GM12878 (cell line): Measurements from ENCODE around the gene DAPK3. TPM values are rescaled to one million over a fixed set of nuclear protein-coding genes. Genes with fewer than 3 reads are reported as not detected.
"Not testable (repeated sequence)": the region's sequence is repeated elsewhere in the genome, so short reads cannot be mapped to it uniquely, and the experiment has no call there.

ENCODE experiments used
- ATAC-seq: fragments of 200-7000 bp; cut with Tn5 transposase; 3 replicates; pipeline ENCODE4 v1.9.1; 2020; ENCODE audit warnings: mild to moderate bottlenecking, moderate library complexity
- BruUV-seq: library from RNA; stranded (reverse); fragments of 400-500 nt; replicated peaks from 2 replicates; lab custom pipeline; 2021; lab: Mats Ljungman, UMichigan
- CTCF ChIA-PET: fragments of 300-600 bp; sonication (Branson Sonifier 250); formaldehyde crosslinking; extraction: SDS; loops from one replicate; lab custom pipeline; 2021; ENCODE audit warnings: inconsistent platforms; lab: Yijun Ruan, JAX
- POLR2A ChIA-PET: fragments of 350-600 bp; formaldehyde crosslinking; extraction: SDS; loops from one replicate; lab custom pipeline; 2021; ENCODE audit warnings: inconsistent platforms; lab: Charles Lee
- RAD21 ChIA-PET: fragments of 300-600 bp; sonication (Branson Sonifier 250); formaldehyde crosslinking; loops from one replicate; lab custom pipeline; 2023; ENCODE audit warnings: antibody characterized with exemption; ENCODE audit not compliant: unreplicated experiment; lab: Charles Lee
- SMC1A ChIA-PET: fragments of 300-600 bp; sonication (Branson Sonifier 250); formaldehyde crosslinking; loops from one replicate; lab custom pipeline; 2023; ENCODE audit not compliant: unreplicated experiment, uncharacterized antibody; lab: Charles Lee
- DNase-seq: peaks from one replicate; pipeline ENCODE4 v3.0.0-alpha.2; 2011; ENCODE audit warnings: low read depth, low spot score
- FAIRE-seq: peaks from 3 replicates; lab custom pipeline; 2011; peaks lifted over from hg19 to GRCh38; lab: Jason Lieb, UNC
- H2AFZ ChIP-seq: 2 replicates; pipeline ENCODE4 v1.6.0; 2011; ENCODE audit warnings: low read depth, low read length, control low read depth; ENCODE audit not compliant: control insufficient read depth
- H3K27ac ChIP-seq: 2 replicates; pipeline ENCODE4 v1.5.1; 2011; ENCODE audit warnings: control low read depth; ENCODE audit not compliant: control insufficient read depth, insufficient read depth
- H3K27me3 ChIP-seq, 2 experiments: replicated peaks in 1 of 2; 2 replicates each; pipeline versions ENCODE4 v1.6.0 to v1.6.1; 2011; ENCODE audit warnings: low read length in 1 of 2; ENCODE audit not compliant: control insufficient read depth in 2 of 2, insufficient read depth in 2 of 2
- H3K36me3 ChIP-seq, 2 experiments: 2 replicates each; pipeline ENCODE4 v1.5.1; 2011; ENCODE audit warnings: low read length in 1 of 2; ENCODE audit not compliant: control insufficient read depth in 2 of 2, insufficient read depth in 2 of 2
- H3K4me1 ChIP-seq: 2 replicates; pipeline ENCODE4 v1.6.1; 2011; ENCODE audit warnings: mild to moderate bottlenecking, low read length, moderate library complexity, mixed read lengths; ENCODE audit not compliant: control insufficient read depth, insufficient read depth
- H3K4me2 ChIP-seq: 2 replicates; pipeline ENCODE4 v1.6.0; 2011; ENCODE audit warnings: control low read depth; ENCODE audit not compliant: control insufficient read depth, insufficient read depth
- H3K4me3 ChIP-seq: fragments of 200-600 bp; sonication (generic); 2 replicates; pipeline ENCODE4 v1.5.1; 2016
- H3K79me2 ChIP-seq: 2 replicates; pipeline ENCODE4 v1.6.0; 2011; ENCODE audit warnings: low read length; ENCODE audit not compliant: control insufficient read depth, insufficient read depth
- H3K9ac ChIP-seq: 2 replicates; pipeline ENCODE4 v1.8.0; 2011; ENCODE audit warnings: low read length, control low read depth, mixed read lengths; ENCODE audit not compliant: control insufficient read depth, insufficient read depth
- H3K9me3 ChIP-seq: replicated peaks from 3 replicates; pipeline ENCODE4 v1.5.1; 2011; ENCODE audit warnings: mild to moderate bottlenecking, low read length; ENCODE audit not compliant: control insufficient read depth, insufficient read depth
- H4K20me1 ChIP-seq: 2 replicates; pipeline ENCODE4 v1.6.0; 2011; ENCODE audit not compliant: control insufficient read depth, insufficient read depth
- CTCF ChIP-seq, 3 experiments: IDR thresholded peaks in 2 of 3; conservative IDR thresholded peaks in 1 of 3; 2 replicates each; pipeline ENCODE4 v1.5.1; 2011; ENCODE audit warnings: low read depth in 3 of 3, low read length in 3 of 3, mild to moderate bottlenecking in 3 of 3, control low read depth in 2 of 3, moderate library complexity in 2 of 3, inconsistent platforms in 1 of 3, mixed read lengths in 1 of 3; ENCODE audit not compliant: control insufficient read depth in 2 of 3, insufficient read depth in 1 of 3; ENCODE audit errors: extremely low read depth in 1 of 3
- IKZF1 ChIP-seq: fragments of 450-650 bp; conservative IDR thresholded peaks from 2 replicates; pipeline ENCODE4 v1.6.1; 2017; ENCODE audit warnings: antibody characterized with exemption, mild to moderate bottlenecking
- KDM1A ChIP-seq: fragments of 200-600 bp; sonication (generic); IDR thresholded peaks from 2 replicates; pipeline ENCODE4 v1.6.1; 2016; ENCODE audit warnings: borderline replicate concordance
- TCF12 ChIP-seq: IDR thresholded peaks from 2 replicates; pipeline ENCODE4 v1.6.1; 2011; ENCODE audit warnings: low read depth, mild to moderate bottlenecking, low read length
- TCF7 ChIP-seq: IDR thresholded peaks from 2 replicates; pipeline ENCODE4 v1.6.1; 2014; ENCODE audit warnings: antibody characterized with exemption, borderline replicate concordance
- ZSCAN29 ChIP-seq: fragments of 450-650 bp; IDR thresholded peaks from 2 replicates; pipeline ENCODE4 v1.6.1; 2017; ENCODE audit warnings: mild to moderate bottlenecking, moderate library complexity
- WGBS: methylation state at CpG from one replicate; pipeline ENCODE4 v1.1.6; 2016; ENCODE audit warnings: low lambda C conversion rate; ENCODE audit not compliant: insufficient replicate concordance, insufficient coverage; ENCODE audit errors: missing lambda C conversion rate; 5-methylcytosine and 5-hydroxymethylcytosine counted together
- in situ Hi-C: fragments of 300-500 bp; cut with MboI; formaldehyde crosslinking; loops from 9 replicates; pipeline ENCODE4 v1.14.3; 2018; ENCODE audit warnings: mixed read lengths
- intact Hi-C: fragments of 100-400 bp; cut with micrococcal nuclease; formaldehyde crosslinking; loops from one replicate; pipeline ENCODE4 v1.14.2; 2022; ENCODE audit not compliant: unreplicated experiment
- polyA plus RNA-seq, 11 experiments: library from polyadenylated mRNA; depleted of rRNA in 4 of 11; unstranded in 6 of 11; stranded (reverse) in 5 of 11; fragments of >200 nt; fragmentation: Nextera tagmentation in 4 of 11; fragmentation: Illumina TruSeq in 1 of 11; extraction: Ambion mirVana in 4 of 11; extraction: Trizol in 1 of 11; gene quantifications; 1 replicate in 1 of 11; 2 replicates in 10 of 11; pipeline versions ENCODE4 v1.2.1 to v1.2.3, GENCODE V29; 2011 to 2016; ENCODE audit warnings: inconsistent platforms in 2 of 11, missing spikeins in 2 of 11, low read depth in 1 of 11
- total RNA-seq, 4 experiments: library from RNA; depleted of rRNA in 3 of 4; stranded (reverse); fragments of >200 nt in 3 of 4; fragmentation: Illumina TruSeq in 1 of 4; extraction: Trizol in 1 of 4; gene quantifications; 2 replicates each; pipeline versions ENCODE4 v1.2.1 to v1.2.3, GENCODE V29; 2013 to 2021
- TF ChIP-seq, protein P1 (sequence below): IDR thresholded peaks from 2 replicates; pipeline ENCODE4 v1.6.1; 2012; ENCODE audit warnings: low read length, inconsistent platforms
- TF ChIP-seq, protein P2 (sequence below): fragments of 450-650 bp; IDR thresholded peaks from 2 replicates; pipeline ENCODE4 v1.6.1; 2018; ENCODE audit warnings: borderline replicate concordance, mild to moderate bottlenecking; ENCODE audit not compliant: partially characterized antibody

The DAPK3 gene
- total and polyA plus RNA-seq, 10 of the 15 experiments (the other 5 are each of a cell fraction or from before 2014, with no cell fraction given), result 0.13 to 46.4 (median 24.8) TPM

DNA sequence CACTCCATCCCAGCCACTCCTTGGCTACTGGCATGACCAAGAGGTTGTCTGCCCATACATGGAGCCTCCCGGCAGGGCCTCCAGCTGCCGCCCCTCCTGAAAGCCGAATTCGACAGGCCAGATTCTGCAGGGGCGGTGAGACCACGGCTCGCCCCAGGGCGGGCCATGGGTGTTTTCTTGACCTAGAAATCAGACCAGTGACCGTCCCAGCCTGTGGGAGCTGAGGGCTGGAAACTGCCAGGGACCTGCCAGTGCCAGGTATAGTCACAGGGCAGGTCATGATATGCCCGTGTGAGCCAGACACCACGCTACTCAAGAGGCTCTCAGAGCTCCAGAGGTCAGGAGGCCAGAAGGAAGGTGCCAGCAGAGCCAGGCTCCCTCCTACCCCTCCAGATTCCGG lies 16.8 kb downstream of the DAPK3 start:
- 89% methylated on average over 12 of the region's 12 CpGs for WGBS
- BruUV-seq, result no TSS peak
- no peak overlapping the region for H3K4me2 ChIP-seq
- no peak overlapping the region for H3K27ac ChIP-seq
- H3K4me3 ChIP-seq, result no peak overlapping the region
- SMC1A ChIA-PET, result no interaction called here
- H3K36me3 ChIP-seq, result peaks cover 0 to 7% of the 10 kb centered on the region in 2 experiments; a peak in 3 of 4 replicates
- DNase-seq (no peak), FAIRE-seq (no peak), ATAC-seq (no peak)
- H2AFZ ChIP-seq, result no peak overlapping the region
- no peaks in the 10 kb centered on the region for H3K9me3 ChIP-seq
- H3K4me1 ChIP-seq, result no peaks in the 10 kb centered on the region
- TF ChIP-seq, protein P1, sequence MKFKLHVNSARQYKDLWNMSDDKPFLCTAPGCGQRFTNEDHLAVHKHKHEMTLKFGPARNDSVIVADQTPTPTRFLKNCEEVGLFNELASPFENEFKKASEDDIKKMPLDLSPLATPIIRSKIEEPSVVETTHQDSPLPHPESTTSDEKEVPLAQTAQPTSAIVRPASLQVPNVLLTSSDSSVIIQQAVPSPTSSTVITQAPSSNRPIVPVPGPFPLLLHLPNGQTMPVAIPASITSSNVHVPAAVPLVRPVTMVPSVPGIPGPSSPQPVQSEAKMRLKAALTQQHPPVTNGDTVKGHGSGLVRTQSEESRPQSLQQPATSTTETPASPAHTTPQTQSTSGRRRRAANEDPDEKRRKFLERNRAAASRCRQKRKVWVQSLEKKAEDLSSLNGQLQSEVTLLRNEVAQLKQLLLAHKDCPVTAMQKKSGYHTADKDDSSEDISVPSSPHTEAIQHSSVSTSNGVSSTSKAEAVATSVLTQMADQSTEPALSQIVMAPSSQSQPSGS, result no peak
- TF ChIP-seq TCF12, result no peak
- TF ChIP-seq TCF7, result no peak
- TF ChIP-seq, protein P2, sequence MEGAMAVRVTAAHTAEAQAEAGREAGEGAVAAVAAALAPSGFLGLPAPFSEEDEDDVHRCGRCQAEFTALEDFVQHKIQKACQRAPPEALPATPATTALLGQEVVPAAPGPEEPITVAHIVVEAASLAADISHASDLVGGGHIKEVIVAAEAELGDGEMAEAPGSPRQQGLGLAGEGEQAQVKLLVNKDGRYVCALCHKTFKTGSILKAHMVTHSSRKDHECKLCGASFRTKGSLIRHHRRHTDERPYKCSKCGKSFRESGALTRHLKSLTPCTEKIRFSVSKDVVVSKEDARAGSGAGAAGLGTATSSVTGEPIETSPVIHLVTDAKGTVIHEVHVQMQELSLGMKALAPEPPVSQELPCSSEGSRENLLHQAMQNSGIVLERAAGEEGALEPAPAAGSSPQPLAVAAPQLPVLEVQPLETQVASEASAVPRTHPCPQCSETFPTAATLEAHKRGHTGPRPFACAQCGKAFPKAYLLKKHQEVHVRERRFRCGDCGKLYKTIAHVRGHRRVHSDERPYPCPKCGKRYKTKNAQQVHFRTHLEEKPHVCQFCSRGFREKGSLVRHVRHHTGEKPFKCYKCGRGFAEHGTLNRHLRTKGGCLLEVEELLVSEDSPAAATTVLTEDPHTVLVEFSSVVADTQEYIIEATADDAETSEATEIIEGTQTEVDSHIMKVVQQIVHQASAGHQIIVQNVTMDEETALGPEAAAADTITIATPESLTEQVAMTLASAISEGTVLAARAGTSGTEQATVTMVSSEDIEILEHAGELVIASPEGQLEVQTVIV, result no peak
- no peak for TF ChIP-seq ZSCAN29
- no peak for TF ChIP-seq IKZF1
- no peak for TF ChIP-seq CTCF (IDR thresholded peaks at IDR 0.05 in 2 of 3, conservative IDR thresholded peaks at IDR 0.05 in 1 of 3; ENCODE audit: control insufficient read depth in 2 of 3, extremely low read depth in 1 of 3, insufficient read depth in 1 of 3, low read depth in 3 of 3, low read length in 3 of 3)
- TF ChIP-seq KDM1A, result no peak
- in situ Hi-C loops (no loop called here), intact Hi-C loops (no loop called here)
- no peaks in the 10 kb centered on the region for H3K79me2 ChIP-seq
- no peaks in the 10 kb centered on the region for H3K27me3 ChIP-seq
- no peak overlapping the region for H3K9ac ChIP-seq
- no peaks in the 10 kb centered on the region for H4K20me1 ChIP-seq
- RAD21 ChIA-PET, result no interaction called here
- POLR2A ChIA-PET, result no interaction called here
- CTCF ChIA-PET, result interaction anchor here (0.6 kb wide), 1 partner anchor 256 kb away, joined by 5 read pairs; no protein-coding TSS in a partner anchor

DNA sequence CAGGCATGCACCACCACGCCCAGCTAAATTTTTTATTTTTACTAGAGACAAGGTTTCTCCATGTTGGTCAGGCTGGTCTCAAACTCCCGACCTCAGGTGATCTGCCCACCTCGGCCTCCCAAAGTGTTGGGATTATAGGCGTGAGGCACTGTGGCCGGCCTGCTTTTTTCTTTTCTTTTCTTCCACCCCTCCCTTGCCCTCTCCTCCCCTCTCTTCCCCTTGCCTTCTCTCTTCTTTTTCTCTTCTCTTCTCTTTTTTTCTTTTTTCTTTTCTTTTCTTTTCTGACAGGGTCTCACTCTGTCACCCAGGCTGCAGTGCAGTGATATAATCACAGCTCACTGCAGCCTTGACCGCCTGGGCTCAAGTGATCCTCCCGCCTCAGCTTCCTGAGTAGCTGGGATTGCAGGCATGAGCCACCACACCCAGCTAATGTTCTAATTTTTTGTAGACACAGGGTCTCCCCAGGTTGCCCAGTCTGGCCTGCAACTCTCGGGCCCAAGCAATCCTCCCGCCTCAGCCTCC lies 18.1 kb downstream of the DAPK3 start:
- ATAC-seq, CTCF ChIA-PET, intact Hi-C loops, H2AFZ ChIP-seq, DNase-seq, in situ Hi-C loops, FAIRE-seq, H3K4me3 ChIP-seq, H3K36me3 ChIP-seq, H4K20me1 ChIP-seq, H3K9ac ChIP-seq, POLR2A ChIA-PET, BruUV-seq, H3K4me2 ChIP-seq, H3K4me1 ChIP-seq, SMC1A ChIA-PET, H3K27me3 ChIP-seq, H3K79me2 ChIP-seq, H3K27ac ChIP-seq, H3K9me3 ChIP-seq: not testable (repeated sequence)
- 89% methylated on average over 9 of the region's 9 CpGs for WGBS
- RAD21 ChIA-PET, result interaction anchor here (0.6 kb wide), 1 partner anchor 194 kb away, joined by 3 read pairs; no protein-coding TSS in a partner anchor
